Erythroblast (primary cell): Measurements from ENCODE around the gene HOXA6.

ENCODE experiments used
- GATA1 ChIP-seq: IDR thresholded peaks from 2 replicates; pipeline ENCODE4 v1.6.1; 2011; ENCODE audit warnings: low read depth, mild to moderate bottlenecking, control low read depth, low read length, moderate library complexity
- POLR2A ChIP-seq: IDR thresholded peaks from 2 replicates; pipeline ENCODE4 v1.6.1; 2011; ENCODE audit warnings: mild to moderate bottlenecking, low read length

DNA sequence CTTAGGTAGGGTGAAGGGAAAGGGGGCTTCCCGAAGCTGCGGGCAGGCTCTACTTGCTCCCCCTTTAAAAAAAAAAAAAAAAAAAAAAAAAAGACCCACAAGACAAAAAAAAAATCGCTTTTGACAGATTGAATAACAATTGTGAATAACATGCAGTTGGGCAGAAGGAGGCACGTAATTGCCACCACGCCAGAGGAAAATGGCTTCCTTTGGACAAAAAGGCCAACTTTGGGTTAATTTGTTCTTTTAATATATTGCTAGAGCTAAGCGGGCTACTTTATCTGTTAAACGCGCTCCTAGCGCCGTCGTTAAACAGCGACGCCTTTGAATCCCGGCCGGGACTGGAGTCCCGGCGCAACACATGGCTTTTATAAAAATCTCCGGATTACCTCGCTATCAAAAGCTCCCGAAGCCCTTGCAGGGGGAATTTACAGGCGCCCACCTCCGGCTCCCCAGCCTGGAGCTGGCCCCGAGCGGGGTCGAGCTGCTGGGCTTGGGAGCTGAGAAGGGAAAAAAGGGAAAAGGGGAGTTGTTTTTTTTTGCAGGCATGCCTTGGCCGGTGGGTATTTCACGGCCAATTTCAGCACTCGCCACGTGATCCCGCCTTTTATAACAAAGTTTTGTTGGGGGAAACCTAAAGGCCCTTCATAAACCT is 36.2 kb upstream of the HOXA6 start:
- TF ChIP-seq POLR2A, result no peak
- no peak for TF ChIP-seq GATA1
